ENCODE data around the gene GNG7. TPM values are rescaled to one million over a fixed set of nuclear protein-coding genes. Genes with fewer than 3 reads are reported as not detected.

GNG7 gene
- polyA plus RNA-seq, 1 of the 3 experiments (the other 2 are of a cell fraction), result 2.2 TPM

DNA sequence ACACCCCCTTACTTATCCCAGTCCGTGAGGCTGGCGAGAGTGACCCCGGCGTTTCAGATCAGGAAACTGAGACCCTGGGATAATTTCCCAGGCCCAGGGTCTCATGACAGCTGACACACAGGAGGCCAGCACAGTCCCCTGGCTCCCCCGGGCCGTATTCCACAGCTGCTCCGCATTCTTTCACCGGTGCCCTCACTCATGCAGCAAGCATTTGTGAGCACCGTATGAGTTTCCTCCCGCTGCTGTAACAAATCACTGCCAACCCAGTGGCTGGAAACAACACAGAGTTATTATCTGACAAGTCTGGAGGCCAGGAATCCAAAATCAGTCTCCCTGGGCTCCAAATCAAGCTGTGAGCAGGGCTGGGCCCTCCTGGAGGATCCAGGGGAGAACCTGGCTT, 205.3 kb downstream of the GNG7 start:
- CTCF ChIA-PET, result interaction anchor here (0.6 to 1.8 kb wide), 3 partner anchors 9 to 570 kb away, joined by 3 to 8 read pairs (median 4); no protein-coding TSS in a partner anchor
- WGBS (ENCODE audit: low lambda C conversion rate), result 83% methylated on average over 10 of the region's 10 CpGs
- peaks cover 15 to 16% of the 10 kb centered on the region in 2 experiments; a peak in 2 of 4 replicates for H3K4me1 ChIP-seq (ENCODE audit: control insufficient read depth in 1 of 2, insufficient read depth in 2 of 2, low read depth in 1 of 2, low read length in 1 of 2)

GRCh38 chr19:2495651-2496316, 206.7 kb downstream of the GNG7 start:
- Histone ChIP-seq H2AFZ (ENCODE audit: low read depth) (no peak overlapping the region), H3K4me3 (ENCODE audit: low read depth in 2 of 2, low read length in 1 of 2) (peak overlapping the region in 1 of 2 experiments; percentile 70; a peak in 1 of 4 replicates), H3K9me2 (no peaks in the 10 kb centered on the region), H3F3A (replicated peaks; ENCODE audit: insufficient read depth) (peaks cover 49% of the 10 kb centered on the region), H3K27me3 (ENCODE audit: insufficient read depth) (no peaks in the 10 kb centered on the region), H3K9ac (no peak overlapping the region), H3K4me1 (ENCODE audit: control insufficient read depth in 1 of 2, insufficient read depth in 2 of 2, low read depth in 1 of 2, low read length in 1 of 2) (peaks cover 18 to 21% of the 10 kb centered on the region in 2 experiments; a peak in 3 of 4 replicates), H3K36me3 (replicated peaks in 1 of 2; ENCODE audit: control insufficient read depth in 1 of 2, insufficient read depth in 2 of 2, low read length in 1 of 2) (no peaks in the 10 kb centered on the region), H3K27ac (ENCODE audit: low read depth in 2 of 2, low read length in 1 of 2) (peak overlapping the region in 1 of 2 experiments; percentile 86; a peak in 2 of 4 replicates), H3K79me2 (ENCODE audit: insufficient read depth) (peaks cover 3% of the 10 kb centered on the region; the same call in 1 of the 2 replicates), H3K4me2 (peak overlapping the region; percentile 99), H3K9me3 (no peaks in the 10 kb centered on the region), H4K20me1 (ENCODE audit: insufficient read depth) (no peaks in the 10 kb centered on the region)
- no peak for TF ChIP-seq POLR2AphosphoS5 (IDR thresholded peaks at IDR 0.05; ENCODE audit: low read depth, low read length)
- TF ChIP-seq EP300 (IDR thresholded peaks at IDR 0.05; ENCODE audit: borderline replicate concordance in 1 of 2, low read depth in 1 of 2, low read length in 1 of 2), result no peak
- TF ChIP-seq NFIC (IDR thresholded peaks at IDR 0.05; ENCODE audit: borderline replicate concordance), result no peak
- no peak for TF ChIP-seq TEAD4 (IDR thresholded peaks at IDR 0.05; ENCODE audit: borderline replicate concordance, insufficient read depth)
- no peak for TF ChIP-seq RXRA (IDR thresholded peaks at IDR 0.05; ENCODE audit: borderline replicate concordance, low read depth)
- TF ChIP-seq SIN3A (IDR thresholded peaks at IDR 0.05; ENCODE audit: borderline replicate concordance, low read depth, low read length), result no peak
- TF ChIP-seq JUND (IDR thresholded peaks at IDR 0.05), result no peak
- no peak for TF ChIP-seq RFX5 (IDR thresholded peaks at IDR 0.05; ENCODE audit: low read length)
- no peak for TF ChIP-seq GATA2 (CRISPR knock-in tag; IDR thresholded peaks at IDR 0.05)
- TF ChIP-seq, protein P1, sequence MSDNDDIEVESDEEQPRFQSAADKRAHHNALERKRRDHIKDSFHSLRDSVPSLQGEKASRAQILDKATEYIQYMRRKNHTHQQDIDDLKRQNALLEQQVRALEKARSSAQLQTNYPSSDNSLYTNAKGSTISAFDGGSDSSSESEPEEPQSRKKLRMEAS (IDR thresholded peaks at IDR 0.05; ENCODE audit: low read depth), result no peak
- TF ChIP-seq MEF2A (IDR thresholded peaks at IDR 0.05; ENCODE audit: borderline replicate concordance, low read depth), result no peak
- no peak for TF ChIP-seq TCF12 (IDR thresholded peaks at IDR 0.05)
- TF ChIP-seq RCOR1 (IDR thresholded peaks at IDR 0.05; ENCODE audit: low read length), result no peak
- no peak for TF ChIP-seq FOSL2 (IDR thresholded peaks at IDR 0.05; ENCODE audit: borderline replicate concordance, low read depth)
- DNase-seq, result no peak
- ChIA-PET CTCF (interaction anchor here (1.1 to 1.4 kb wide), 4 partner anchors 18 to 324 kb away, joined by 3 to 4 read pairs (median 3); partner anchors contain the start of gene ZNF554), POLR2A (no interaction called here)
- 58% methylated on average over 13 of the region's 16 CpGs for WGBS (ENCODE audit: low lambda C conversion rate)

More for the DNA sequence above, 205.3 kb downstream of the GNG7 start:
- POLR2A ChIA-PET, result no interaction called here
- no peak for TF ChIP-seq NFIC (IDR thresholded peaks at IDR 0.05; ENCODE audit: borderline replicate concordance)
- TF ChIP-seq USF1 (IDR thresholded peaks at IDR 0.05; ENCODE audit: borderline replicate concordance, low read depth), result no peak
- TF ChIP-seq SIN3A (IDR thresholded peaks at IDR 0.05; ENCODE audit: borderline replicate concordance, low read depth, low read length), result no peak
- no peak for TF ChIP-seq FOXM1 (IDR thresholded peaks at IDR 0.05; ENCODE audit: low read depth)
- no peak for TF ChIP-seq ELF1 (IDR thresholded peaks at IDR 0.05)
- TF ChIP-seq RFX5 (IDR thresholded peaks at IDR 0.05; ENCODE audit: low read length), result no peak
- TF ChIP-seq NRF1 (IDR thresholded peaks at IDR 0.05; ENCODE audit: low read depth, low read length), result no peak
- TF ChIP-seq ZBTB33 (IDR thresholded peaks at IDR 0.05; ENCODE audit: borderline replicate concordance, low read depth), result no peak
- no peaks in the 10 kb centered on the region for H3K36me3 ChIP-seq (replicated peaks in 1 of 2; ENCODE audit: control insufficient read depth in 1 of 2, insufficient read depth in 2 of 2, low read length in 1 of 2)
- no peak overlapping the region for H3K27ac ChIP-seq (ENCODE audit: low read depth in 2 of 2, low read length in 1 of 2)
- no peaks in the 10 kb centered on the region for H3K9me2 ChIP-seq
- H2AFZ ChIP-seq (ENCODE audit: low read depth), result no peak overlapping the region
- H3K79me2 ChIP-seq (ENCODE audit: insufficient read depth), result peaks cover 3% of the 10 kb centered on the region; the same call in 1 of the 2 replicates
- H3K4me2 ChIP-seq, result no peak overlapping the region
- H3K9me3 ChIP-seq, result no peaks in the 10 kb centered on the region
- H3K27me3 ChIP-seq (ENCODE audit: insufficient read depth), result no peaks in the 10 kb centered on the region
- H3F3A ChIP-seq (replicated peaks; ENCODE audit: insufficient read depth), result peaks cover 37% of the 10 kb centered on the region
- DNase-seq, result no peak
- no peak overlapping the region for H3K9ac ChIP-seq
- H4K20me1 ChIP-seq (ENCODE audit: insufficient read depth), result no peaks in the 10 kb centered on the region
- no peak overlapping the region for H3K4me3 ChIP-seq (ENCODE audit: low read depth in 2 of 2, low read length in 1 of 2)
